Smooth muscle cell of the coronary artery (primary cell): ENCODE measurements around the gene USP51. TPM values are rescaled to one million over a fixed set of nuclear protein-coding genes. Genes with fewer than 3 reads are reported as not detected.

ENCODE experiments used
- total RNA-seq: library from RNA; depleted of rRNA; stranded (reverse); fragments of >200 nt; gene quantifications from 2 replicates; pipeline ENCODE4 v1.2.3, GENCODE V29; 2014; ENCODE audit warnings: low replicate concordance

USP51 gene
- 0.30 and 2.5 TPM in 2 replicates for total RNA-seq

GRCh38 chrX:55489314-55490009 is at the start of gene USP51:
TSS of gene USP51 (minus strand) at chrX:55489848. CDS start at chrX:55488939, 909 bp downstream.

GRCh38 chrX:55451990-55452832 is 37.4 kb downstream of the USP51 start, which contains the start of gene MAGEH1:
TSS of gene MAGEH1 (plus strand) at chrX:55452127. CDS start at chrX:55452375, 248 bp downstream.

Other genes starting within 250 kb of the USP51 start
- gene PAGE3, start 224.9 kb downstream of the USP51 start, total RNA-seq: not detected in 2 replicates
- 19.8 and 45.4 TPM in 2 replicates for gene MAGEH1, start 37.7 kb downstream of the USP51 start, total RNA-seq
- gene FOXR2, start 133.6 kb upstream of the USP51 start, total RNA-seq: not detected in 2 replicates
- gene RRAGB, start 227.9 kb upstream of the USP51 start, total RNA-seq: 27.1 and 69.4 TPM in 2 replicates